Gastroesophageal sphincter (tissue), 3 donors: ENCODE measurements around the gene LIPF.

Experiments
- CTCF ChIP-seq, 4 experiments: fragments of 200-600 bp in 2 of 4; fragments of 450-650 bp in 2 of 4; sonication (generic) in 1 of 4; IDR thresholded peaks; one replicate each; pipeline ENCODE4 v1.5.1; 2017 to 2019; ENCODE audit warnings: antibody characterized with exemption in 4 of 4, mild to moderate bottlenecking in 2 of 4, moderate library complexity in 2 of 4
- EP300 ChIP-seq: sonication (generic); formaldehyde crosslinking; IDR thresholded peaks from one replicate; pipeline ENCODE4 v1.6.1; 2017; ENCODE audit warnings: antibody characterized with exemption, mild to moderate bottlenecking

GRCh38 chr10:88642963-88643362 lies 21.3 kb upstream of the LIPF start:
- TF ChIP-seq CTCF (IDR thresholded peaks at IDR 0.05) (no peak), EP300 (no peak)
